Stimulated activated CD8-positive, alpha-beta memory T cell treated with anti-CD3 and anti-CD28 coated beads, Interleukin-15, amount 100 ng/mL, for 48 hours (primary cell): ENCODE data around the gene GPR55.

Experiments used
- DNase-seq, 2 donors: peaks; one replicate each; pipeline ENCODE4 v3.0.0-alpha.2; 2020; ENCODE audit warnings: low read depth in 2 of 2

Gene GPR55

GRCh38 chr2:230868161-230868946 lies 56.7 kb downstream of the GPR55 start:
- DNase-seq: no peak

- no peak for DNase-seq
Measured at GRCh38 chr2:230866756-230867523, 58.1 kb downstream of the GPR55 start.

- DNase-seq: peak in 1 of 2 donors; percentile 30
Measured at GRCh38 chr2:230865766-230866755, 59.0 kb downstream of the GPR55 start.

- DNase-seq: no peak
Measured at GRCh38 chr2:230865307-230865765, 59.7 kb downstream of the GPR55 start.

DNA sequence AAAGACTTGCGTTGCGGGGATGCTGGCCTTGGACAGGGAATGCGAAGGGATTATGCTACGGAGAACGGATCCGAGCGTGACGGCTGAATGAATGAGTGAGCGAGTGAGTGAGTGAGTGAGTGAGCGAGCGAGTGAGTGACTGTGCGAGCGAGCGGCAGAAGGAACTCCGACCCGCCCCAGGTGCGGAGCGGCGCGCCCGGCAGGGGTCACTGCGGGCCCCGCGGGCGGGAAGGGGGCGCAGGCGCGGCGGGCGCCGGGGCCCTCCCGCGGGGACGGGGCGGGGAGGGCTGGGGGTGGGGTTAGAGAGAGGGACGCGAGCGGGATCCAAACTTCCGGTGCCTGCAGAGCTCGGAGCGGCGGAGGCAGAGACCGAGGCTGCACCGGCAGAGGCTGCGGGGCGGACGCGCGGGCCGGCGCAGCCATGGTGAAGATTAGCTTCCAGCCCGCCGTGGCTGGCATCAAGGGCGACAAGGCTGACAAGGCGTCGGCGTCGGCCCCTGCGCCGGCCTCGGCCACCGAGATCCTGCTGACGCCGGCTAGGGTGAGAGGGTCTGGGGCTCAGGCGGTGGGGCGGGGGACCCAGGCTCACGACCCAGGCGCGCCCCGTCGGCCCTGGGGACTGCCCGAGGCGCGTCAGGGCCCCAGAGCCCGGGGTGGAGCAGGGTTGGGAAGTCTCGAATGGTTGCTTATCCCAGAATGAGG lies 60.3 kb downstream of the GPR55 start, which contains the start of gene ITM2C:
Gene ITM2C (plus strand): TSS at position 338 of the 702 bp plus-strand sequence. CDS start 84 bp downstream, at position 422.
- DNase-seq: peak; percentile 66 to 74

GRCh38 chr2:230864122-230864604 lies 60.9 kb downstream of the GPR55 start:
- no peak for DNase-seq

GRCh38 chr2:230863442-230864121 lies 61.5 kb downstream of the GPR55 start:
- no peak for DNase-seq

DNA sequence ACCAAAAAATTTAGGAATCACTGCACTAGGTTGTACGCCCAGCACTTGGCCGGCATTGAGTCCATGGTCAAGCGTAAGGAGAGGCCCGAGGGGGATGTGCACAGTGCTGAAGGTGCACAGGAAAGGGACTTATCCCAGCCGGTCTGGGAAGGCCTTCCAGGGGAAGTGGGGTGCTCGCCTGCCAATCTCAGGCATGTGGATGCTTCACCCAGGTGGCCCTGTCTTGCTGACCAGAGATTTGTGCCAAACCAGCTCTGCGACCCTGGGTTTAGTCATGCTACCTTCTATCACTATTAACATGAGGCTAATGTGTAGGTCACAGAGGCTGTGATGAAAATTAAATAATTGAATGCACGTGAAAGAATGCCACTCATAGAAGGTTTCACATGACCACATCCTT lies 62.0 kb downstream of the GPR55 start:
- no peak for DNase-seq

- no peak for DNase-seq
Measured at GRCh38 chr2:230862292-230862691, 62.8 kb downstream of the GPR55 start.

- no peak for DNase-seq
Measured at GRCh38 chr2:230861552-230862255, 63.3 kb downstream of the GPR55 start.
